Activated naive CD4-positive, alpha-beta T cell treated with anti-CD3 and anti-CD28 coated beads, Interleukin-2, amount 50 U/mL, for 16 hours (primary cell): ENCODE results near the gene FEM1B.

Experiments used
- DNase-seq: peaks from one replicate; pipeline ENCODE4 v3.0.0-alpha.2; 2020

Gene FEM1B

GRCh38 chr15:68261241-68261640 is 16.3 kb upstream of the FEM1B start:
- no peak for DNase-seq

DNA sequence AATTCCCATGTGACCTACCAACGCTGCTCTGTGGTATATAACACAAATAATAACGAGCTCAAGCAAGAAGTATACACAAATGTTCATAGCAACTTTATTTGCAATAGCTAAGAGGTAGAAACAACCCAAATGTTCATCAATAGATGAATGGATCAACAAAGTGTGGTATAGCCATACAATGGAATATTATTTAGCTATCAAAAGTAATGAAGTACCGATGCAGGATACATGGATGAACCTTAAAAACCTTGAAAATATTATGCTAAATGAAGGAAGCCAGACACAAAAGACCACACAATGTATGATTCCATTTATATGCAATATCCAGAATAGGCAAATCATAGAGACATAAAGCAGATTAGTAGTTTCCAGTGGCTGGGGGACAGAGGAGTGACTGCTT is 15.6 kb upstream of the FEM1B start:
- no peak for DNase-seq

DNA sequence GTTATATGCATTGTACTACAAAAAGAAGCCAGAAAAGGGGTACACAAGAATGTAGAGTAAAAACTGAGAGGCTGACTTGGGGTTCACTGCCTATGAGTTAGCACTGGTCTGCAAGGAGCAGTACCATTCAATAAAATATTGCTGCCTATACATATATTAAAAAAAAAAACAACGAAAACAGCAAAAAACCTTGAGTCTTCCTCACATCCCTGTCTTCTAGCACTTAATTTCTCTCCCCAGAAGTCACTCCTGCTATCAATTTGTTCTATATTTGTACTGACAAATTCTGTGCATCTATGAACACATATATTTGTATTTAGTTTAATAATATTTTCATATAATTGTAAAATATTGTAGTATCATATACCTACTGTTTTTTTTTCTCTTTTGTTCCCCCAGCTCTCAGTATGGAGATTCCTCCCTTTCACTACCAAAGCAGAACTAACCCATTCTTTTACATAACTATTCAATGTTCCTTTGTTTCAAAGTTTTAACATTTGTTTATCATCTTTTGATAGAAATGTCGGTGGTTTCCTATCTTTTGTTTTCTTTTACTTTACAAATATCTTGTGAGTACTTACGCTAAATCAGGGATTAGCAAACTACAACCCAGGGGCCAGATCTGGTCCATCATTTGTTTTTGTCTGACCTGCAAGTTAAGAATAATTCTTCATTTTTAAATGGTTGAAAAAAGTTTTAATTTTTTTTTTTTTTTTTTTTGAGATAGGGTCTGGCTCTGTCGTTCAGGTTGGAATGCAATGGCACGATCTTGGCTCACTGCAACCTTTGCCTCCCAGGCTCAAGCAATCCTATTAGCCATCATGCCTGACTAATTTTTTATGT is 14.8 kb upstream of the FEM1B start:
- no peak for DNase-seq

DNA sequence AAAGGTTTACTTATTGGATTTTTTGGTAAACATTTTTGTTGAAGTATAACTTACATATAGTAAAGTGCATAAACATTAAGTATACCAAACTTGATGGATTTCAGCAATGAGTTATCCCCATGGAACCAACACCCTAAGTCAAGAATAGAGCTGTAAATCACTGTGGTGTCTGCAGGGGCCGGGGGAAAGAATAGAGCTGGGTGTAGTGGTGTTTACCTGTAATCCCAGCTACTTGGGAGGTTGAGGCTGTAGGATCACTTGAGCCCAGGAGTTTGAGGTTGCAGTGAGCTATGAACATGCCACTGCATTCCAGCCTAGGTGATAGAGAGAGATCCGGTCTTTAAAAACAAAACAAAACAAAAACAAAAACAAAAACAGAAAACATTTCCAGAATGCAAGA is 13.3 kb upstream of the FEM1B start:
- no peak for DNase-seq

- DNase-seq, result no peak
Measured at GRCh38 chr15:68265081-68265480, 12.5 kb upstream of the FEM1B start.

DNA sequence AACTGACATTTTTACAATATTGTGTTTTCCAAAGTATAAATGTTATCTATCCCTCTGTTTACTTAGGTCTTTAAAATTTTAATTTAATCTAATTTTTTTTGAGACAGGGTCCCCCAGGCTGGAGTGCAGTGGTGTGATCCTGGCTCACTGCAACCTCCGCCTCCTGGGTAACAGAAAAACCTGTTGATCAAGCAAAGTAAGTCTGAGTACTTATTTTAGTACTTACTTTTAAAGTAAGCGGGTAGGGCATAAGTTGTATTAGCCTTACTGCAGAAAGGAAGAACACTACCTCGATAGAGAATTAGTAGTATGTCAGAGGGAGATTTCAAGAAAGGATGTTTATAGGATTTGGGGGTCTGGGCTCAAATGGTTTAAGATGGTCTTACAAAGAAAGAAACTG is 11.9 kb upstream of the FEM1B start:
- no peak for DNase-seq

- no peak for DNase-seq
Measured at GRCh38 chr15:68268405-68268804, 9.1 kb upstream of the FEM1B start.

DNA sequence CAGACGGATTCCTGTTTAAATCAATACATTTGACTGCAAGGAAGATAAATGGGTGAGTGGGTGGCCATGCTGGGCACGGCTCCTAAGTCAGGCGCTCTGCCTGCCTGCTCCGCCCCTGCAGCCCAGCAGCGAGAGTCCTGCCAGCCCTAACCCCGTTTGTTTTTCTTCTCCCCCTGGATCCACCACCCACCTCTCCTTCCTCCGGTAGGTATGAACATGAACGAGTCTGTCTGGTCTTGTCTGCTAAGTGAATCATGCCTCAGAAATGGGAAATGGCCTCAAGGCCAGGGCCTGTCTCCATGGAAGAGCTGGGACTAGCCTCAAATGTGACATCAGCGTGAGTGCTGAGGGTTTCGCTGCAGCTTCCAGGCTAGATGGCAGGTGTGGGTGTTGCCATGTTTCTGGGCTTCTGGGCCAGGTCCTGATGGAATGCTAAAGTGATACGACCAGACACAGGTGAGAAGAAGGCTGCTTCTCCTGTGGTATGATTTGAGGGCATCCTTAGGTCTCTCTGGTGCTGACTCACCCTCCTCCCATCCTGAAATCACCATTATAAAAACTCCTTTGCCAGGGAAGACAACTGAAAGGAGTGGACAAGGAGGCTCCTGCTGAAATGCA is 5.6 kb upstream of the FEM1B start:
- no peak for DNase-seq

DNA sequence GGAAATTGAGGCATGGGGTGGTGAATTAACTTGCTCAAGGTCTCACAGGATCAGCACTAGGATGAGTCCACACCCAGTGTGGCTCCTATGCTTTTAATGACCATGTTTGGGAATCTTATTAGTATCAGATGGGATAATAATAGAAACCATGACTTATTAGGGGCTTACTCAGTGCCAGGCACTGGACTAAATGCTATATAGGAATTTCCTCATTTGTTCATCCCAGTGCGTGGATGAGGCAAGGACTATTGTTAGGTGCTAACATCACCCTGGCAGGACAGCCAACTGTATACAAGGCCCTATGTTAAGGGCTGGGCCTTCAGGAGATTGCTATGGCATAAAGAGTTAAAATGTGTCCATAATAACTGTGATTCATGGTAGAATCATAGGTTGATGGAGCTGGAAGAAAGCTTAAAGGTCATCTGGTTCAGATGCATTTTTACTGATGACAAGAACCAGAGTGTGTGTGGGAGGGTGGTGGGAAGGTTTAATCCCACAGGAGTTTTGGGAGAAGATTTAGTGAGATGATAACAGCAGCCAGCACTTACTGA is 4.7 kb upstream of the FEM1B start:
- DNase-seq, result no peak

DNA sequence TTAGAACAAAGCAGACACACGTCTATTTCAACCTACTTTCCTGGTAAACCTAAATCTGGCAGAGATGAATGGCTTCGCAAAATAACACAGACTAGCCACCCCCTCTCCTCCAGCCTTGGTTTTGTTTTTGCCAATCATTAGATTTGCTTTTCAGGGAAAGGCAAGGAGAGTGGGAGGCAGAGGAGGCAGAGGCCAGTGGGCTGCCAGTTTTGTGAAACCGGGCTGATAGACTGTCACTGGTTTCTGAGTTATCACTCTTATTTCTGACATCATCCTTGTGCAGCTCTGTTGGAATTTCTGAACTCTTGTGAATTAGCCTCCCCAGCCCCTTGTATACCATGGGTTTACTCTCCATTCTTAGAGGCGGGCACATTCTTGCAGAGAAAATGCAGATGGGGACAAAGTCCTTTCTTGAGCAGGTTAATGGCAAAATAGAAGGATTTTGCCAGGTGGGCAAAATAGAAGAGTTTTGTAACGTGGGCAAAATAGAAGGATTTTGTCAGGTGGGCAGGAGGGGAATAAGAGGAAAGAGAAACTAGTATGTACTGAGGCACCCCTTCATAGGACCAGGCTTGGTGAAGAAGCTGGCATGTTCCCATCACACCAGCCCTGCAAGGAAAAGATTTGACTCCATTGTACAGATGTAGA is 3.2 kb upstream of the FEM1B start:
- no peak for DNase-seq

DNA sequence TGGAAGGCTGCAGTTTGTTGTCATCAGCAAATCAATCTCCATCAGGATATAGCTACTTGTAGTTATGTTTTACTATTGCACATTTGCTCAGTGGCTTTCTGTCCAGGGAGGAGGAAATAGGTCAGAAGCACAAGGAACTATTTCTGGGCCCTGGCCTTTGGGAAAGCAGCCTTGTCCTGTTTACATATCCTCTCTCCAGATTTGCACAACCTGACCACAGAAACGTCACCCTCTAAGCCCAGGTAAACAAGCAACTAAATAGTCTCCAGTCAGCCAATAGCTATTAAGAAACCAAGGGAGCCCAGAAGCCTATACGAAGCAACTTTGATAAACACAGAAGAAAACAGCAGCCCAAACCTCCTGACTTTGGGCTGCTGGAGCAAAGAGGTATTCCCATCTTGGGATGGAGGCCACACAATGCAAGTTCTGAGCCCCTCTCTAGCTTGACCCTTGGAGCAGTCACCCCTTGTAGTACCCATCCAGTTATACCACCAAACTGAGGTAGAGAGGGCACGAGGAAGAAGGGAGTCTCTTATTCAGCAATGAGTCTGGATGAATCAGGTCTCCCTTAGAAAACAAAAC is 2.3 kb upstream of the FEM1B start:
- no peak for DNase-seq

GRCh38 chr15:68276668-68277067 is 877 bp upstream of the FEM1B start:
- DNase-seq, result no peak

GRCh38 chr15:68277131-68277602 is 378 bp upstream of the FEM1B start:
- no peak for DNase-seq

DNA sequence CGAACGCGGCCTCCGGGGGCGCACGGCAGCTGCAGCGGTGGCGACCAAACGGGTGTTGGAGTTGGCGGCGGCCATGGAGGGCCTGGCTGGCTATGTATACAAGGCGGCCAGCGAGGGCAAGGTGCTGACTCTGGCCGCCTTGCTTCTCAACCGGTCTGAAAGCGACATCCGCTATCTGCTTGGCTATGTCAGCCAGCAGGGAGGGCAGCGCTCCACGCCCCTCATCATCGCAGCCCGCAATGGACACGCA is 725 bp downstream of the FEM1B start:
- DNase-seq, result no peak

- no peak for DNase-seq
Measured at GRCh38 chr15:68278595-68279405, 1.3 kb downstream of the FEM1B start.

GRCh38 chr15:68279779-68280753 is 2.5 kb downstream of the FEM1B start:
- DNase-seq, result no peak

- DNase-seq, result no peak
Measured at GRCh38 chr15:68281008-68281407, 3.5 kb downstream of the FEM1B start.

- no peak for DNase-seq
Measured at GRCh38 chr15:68283401-68283800, 5.9 kb downstream of the FEM1B start.

- no peak for DNase-seq
Measured at GRCh38 chr15:68284616-68285258, 7.2 kb downstream of the FEM1B start.

DNA sequence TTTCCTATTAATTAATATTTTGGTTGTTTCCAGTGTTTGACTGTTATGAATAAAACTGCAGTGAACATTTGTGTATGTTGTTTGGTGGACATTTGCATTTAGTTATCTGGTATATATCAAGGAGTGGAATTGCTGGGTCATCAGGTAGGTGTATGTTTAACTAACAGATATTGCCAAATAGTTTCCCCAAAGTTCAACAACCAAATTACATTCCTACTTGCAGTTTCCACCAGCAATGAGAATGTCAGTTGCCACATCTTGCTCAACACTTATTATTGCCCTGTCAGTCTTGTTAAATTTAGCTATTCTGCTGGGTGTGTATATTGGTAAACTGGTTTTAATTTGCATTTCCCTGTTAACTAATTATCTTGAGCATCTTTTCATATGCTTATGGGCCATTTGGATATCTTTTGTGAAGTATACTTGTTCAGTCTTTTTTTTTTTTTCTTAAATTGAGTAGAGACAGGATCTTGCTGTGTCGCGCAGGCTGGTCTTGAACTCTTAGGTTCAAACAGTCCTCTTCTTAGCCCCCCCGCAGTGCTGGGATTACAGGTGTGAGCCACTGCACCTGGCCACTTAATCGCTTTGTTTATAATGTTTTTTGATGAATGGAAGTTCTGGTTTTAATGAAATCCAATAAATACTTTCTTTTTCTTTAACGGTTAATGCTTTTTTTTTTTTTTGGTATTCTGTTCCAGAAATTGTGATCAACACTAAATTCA is 7.9 kb downstream of the FEM1B start:
- no peak for DNase-seq
